NAMALWA (cell line): Measurements from ENCODE around the gene IDH3G.
"Not testable (repeated sequence)": the region's sequence is repeated elsewhere in the genome, so short reads cannot be mapped to it uniquely, and the experiment has no call there.

Experiments used
- DNase-seq: peaks from one replicate; pipeline ENCODE4 v3.0.0-alpha.2; 2015; ENCODE audit warnings: low spot score

IDH3G gene

GRCh38 chrX:153794018-153794896, at the start of gene IDH3G, which contains the start of gene SSR4:
Gene IDH3G (minus strand): TSS chrX:153794375. CDS start chrX:153794326, 49 bp downstream.
Gene SSR4 (plus strand): TSS chrX:153794668. CDS start chrX:153794688, 20 bp downstream.
- DNase-seq: peak; percentile 92

DNA sequence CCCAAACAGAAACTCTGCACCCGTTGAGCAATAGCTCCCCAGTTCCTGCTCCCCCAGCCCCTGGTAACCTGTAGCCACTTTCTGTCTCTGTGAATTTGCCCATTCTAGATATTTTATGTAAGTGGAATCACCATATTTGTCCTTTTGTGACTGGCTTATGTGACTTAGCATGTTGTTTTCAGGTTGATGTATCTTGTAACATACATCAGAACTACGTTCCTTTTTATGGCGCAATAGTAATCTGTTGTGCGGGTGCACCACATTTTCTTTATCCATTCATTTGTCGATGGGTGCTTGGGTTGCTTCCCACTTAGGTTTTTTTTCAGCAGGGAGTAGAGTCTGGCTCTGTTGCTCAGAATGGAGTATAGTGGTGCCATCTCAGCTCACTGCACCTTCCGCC, 42.7 kb upstream of the IDH3G start:
- no peak for DNase-seq

GRCh38 chrX:153832728-153833127, 38.6 kb upstream of the IDH3G start:
- DNase-seq: no peak

DNA sequence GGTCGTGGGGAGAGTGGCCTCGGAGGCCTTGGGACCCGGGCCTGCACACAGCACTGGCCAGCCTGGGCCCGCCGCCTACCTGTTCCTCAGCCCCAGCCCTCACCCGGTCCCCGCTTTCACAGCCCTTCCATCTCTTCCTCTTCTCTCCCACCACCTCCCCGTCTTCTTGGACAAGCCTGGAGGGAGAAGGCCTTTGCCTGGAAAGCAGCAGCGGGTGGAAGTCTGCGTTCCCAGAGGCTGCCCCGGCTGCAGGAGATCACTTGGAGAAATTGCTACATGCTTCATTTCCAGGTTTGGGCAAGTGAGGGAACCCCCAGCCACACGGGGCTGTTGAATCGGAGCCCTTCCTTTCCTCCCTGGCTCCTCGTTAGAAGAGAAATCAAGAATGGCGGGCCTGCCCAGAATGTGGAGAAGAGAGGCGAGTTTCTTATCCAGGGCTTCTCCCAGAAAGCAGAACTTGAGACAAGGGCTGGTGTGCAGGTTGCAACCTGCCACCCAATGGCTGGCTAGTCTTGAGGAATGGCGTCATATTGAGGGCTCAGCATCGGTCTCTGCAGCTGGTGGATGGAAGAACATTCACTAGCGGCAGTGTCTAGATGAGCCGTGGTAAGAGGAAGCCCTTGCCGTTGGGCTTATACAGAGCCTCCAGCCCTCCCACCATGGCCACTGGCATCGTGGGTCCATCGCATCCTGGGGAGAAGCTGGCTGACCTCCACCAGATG, 37.4 kb upstream of the IDH3G start:
- peak; percentile 15 for DNase-seq

DNA sequence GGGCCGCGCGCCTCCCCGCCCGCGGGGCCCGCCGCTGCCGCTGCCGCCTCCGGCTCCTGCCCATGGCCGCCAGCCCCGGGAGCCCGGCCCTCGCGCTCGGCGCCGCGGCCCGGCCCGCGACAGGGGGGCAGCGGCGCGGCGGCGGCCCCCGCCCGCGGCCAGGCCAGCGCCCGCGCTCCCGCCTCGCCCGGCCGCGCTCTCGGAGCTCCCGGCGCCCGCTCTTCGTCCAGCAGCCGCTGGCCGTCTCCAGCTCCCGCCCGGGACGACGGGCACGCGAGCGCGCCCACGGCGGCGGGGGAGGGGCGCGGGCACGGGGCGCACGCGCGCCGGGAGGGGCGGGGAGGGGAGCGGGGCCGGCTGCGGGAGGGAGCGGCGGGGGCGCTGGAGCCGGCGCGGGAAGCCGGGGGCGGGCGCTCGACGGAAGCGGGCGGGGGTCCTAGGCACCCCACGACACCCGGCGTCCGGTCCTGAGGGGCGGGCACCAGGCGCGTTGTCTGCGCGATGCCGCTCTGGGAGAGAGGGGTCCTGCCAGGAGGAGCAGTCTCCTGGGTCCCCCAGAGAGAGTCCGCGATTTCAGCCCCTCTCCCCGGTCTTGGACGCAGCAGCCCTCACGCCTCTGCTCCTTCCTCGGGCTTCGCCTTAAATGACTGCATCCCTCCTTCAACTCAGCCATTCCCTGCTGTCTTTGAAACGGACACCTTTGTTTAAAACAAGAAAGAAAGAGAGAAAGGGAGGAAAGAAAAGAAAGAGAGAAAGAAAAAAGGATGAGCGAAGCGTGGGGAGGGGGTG, 36.7 kb upstream of the IDH3G start:
- no peak for DNase-seq

DNA sequence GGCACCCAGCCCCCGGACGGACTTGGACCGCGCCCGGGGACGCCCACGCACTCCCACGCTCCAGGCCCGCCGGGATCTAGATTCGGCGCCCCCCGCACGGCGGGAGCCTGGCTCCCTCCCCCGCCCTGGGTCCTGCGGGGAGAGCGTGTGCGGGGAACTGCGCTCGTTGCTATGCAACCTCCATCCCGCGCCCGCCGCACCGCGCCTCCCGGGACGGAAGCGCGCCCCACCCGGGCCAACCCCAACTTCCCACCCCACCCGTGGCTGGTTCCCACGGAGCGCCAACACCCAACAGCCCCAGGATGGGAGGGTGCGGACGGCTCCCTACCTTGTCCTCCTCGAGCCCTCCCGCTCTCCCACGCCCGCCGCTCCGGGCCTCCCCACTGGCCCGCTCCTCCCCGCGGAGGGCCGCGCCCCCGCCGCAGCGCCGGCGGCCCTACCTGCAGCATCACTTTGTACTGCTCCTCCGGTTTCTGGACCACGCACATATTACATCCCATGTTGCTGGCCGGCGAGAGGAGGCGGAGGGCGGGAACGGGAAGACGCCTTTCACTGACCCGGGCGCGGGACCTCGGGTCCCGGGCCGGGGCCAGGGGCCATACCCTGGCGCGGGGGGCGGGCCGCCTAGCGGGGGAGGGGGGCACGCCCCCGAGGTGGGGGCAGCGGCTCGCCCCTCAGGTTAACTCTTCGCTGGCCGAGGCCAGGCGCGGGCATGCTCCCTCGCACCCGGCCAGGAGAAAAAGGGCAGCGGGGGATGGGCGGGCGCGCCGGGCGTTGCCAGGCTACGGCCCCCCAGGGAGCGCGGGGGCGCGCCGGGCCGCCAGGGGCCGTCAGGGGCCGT, 35.8 kb upstream of the IDH3G start, which contains the start of gene PDZD4:
TSS of gene PDZD4 (minus strand) at position 746 of the 841 bp plus-strand sequence. CDS start at position 500, 246 bp downstream.
- DNase-seq: no peak

GRCh38 chrX:153829549-153829798, 35.3 kb upstream of the IDH3G start:
- DNase-seq: no peak

GRCh38 chrX:153828723-153829548, 34.8 kb upstream of the IDH3G start:
- no peak for DNase-seq

DNA sequence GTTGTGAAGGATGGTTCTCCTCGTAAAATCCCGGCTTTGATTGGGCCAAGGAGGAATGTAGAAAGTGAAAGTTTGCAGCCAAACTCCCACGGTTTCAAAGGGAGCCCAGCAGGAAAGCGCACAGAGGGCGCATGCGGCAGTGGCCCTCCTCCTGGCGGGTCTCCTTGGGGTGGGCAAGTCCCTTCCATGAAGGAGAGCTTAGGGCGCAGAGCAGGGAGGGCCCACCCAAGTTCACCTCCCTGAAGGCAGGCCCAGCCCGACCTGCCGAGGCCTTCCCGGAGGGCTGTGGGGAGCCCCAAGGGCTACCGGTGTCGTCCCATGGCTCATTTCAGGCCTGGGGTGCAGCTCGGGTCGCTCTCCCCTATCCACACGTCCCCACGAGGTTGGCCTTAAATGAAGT, 34.1 kb upstream of the IDH3G start:
- DNase-seq: no peak

GRCh38 chrX:153827903-153828302, 33.7 kb upstream of the IDH3G start:
- DNase-seq: no peak

DNA sequence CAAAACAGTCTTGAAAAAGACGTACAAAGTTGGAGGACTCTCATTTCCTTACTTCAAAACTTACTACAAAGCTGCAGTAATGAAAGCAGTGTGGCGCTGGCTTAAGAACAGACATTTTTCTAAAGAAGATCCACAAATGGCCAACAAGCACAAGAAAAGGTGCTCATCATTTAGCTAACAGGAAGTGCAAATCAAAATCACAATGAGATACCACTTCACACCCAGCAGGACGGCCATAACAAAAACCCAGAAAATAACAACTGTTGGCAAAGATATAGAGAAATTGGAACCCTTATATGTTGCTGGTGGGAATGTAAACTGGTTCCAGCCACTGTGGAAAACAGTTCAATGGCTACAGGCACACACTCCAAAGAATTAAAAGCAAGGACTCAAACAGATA, 32.8 kb upstream of the IDH3G start:
- no peak for DNase-seq

- no peak for DNase-seq
These were observed 30.9 kb upstream of the IDH3G start for GRCh38 chrX:153825042-153825441.

DNA sequence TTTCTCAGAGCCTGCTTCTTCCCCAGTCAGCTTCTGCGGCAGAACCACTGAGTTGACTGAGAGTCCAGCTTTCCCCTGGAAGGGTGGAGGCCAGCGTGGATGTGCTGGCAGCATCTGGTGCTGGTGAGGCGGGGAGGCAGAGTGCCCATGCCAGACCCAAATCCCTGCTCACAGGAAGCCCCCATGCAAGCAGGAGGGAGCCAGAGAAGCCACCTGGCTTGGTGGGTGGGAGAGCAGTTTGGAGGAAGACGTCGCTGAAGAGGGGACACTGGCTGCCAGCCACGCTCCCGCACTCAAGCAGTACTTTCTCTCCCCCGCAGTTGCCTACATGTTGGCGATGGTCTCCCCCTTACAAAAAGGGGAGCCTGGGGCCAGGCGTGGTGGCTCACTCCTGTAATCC, 30.2 kb upstream of the IDH3G start:
- no peak for DNase-seq

- no peak for DNase-seq
These were observed 26.9 kb upstream of the IDH3G start for GRCh38 chrX:153821066-153821465.

- DNase-seq: no peak
These were observed 26.4 kb upstream of the IDH3G start for GRCh38 chrX:153820601-153821000.

DNA sequence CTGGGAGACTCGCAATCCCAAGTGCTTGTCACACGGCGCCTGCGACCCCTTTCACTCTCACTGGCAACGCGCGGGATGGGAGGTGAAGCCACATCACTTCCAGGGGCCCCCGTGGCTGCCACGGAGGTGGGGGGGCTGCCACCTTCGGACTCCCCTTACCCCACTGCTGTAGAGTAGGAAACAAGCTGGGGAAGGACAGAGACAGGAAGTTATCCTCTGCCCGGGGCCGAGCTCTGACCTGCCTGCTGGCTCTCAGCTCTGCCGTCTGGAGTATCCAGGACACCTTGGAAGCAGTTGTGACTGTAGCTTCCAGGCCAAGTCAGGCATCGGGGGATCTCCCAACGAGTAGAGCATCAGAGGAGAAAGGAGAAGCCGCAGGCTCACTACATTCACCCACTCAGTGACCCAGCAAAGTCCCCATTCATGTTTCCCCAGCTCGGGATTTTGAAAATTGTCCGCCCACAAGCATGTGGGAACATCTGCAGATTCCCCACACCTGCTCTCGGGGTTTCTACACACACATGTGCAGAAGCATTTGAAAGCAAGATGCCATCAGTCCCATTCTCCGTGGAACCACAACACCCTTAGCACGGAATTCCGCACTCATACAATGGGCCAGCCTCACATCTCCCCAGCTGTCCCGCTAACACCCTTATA, 25.3 kb upstream of the IDH3G start:
- DNase-seq: no peak

GRCh38 chrX:153818571-153819383, 24.6 kb upstream of the IDH3G start:
- no peak for DNase-seq

DNA sequence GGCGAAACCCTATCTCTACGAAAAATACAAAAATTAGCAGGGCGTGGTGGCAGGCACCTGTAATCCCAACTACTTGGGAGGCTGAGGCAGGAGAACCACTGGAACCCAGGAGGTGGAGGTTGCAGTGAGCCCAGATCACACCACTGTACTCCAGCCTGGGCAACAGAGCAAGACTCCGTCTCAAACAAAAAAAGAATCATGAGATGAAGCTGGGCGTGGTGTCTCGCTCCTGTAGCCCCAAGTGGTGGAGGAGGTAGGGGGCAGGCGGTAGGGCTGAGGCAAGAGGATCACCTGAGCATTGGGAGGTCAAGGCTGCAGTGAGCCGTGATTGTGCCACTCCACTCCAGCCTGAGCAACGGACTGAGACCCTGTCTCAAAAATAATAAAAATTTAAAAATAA, 23.9 kb upstream of the IDH3G start:
- DNase-seq: not testable (repeated sequence)
